Left lung (tissue), 10 donors: Measurements from ENCODE around the gene COL6A5. TPM values are rescaled to one million over a fixed set of nuclear protein-coding genes. Genes with fewer than 3 reads are reported as not detected.

ENCODE experiments used
- ATAC-seq: fragments of 200-7000 bp; cut with Tn5 transposase; one replicate; pipeline ENCODE4 v1.9.1; 2020; ENCODE audit warnings: moderate library complexity
- DNase-seq, 4 donors: peaks; one replicate each; pipeline ENCODE4 v3.0.0-alpha.2; 2013 to 2020
- H3K27ac ChIP-seq, 2 donors: fragments of 200-600 bp; sonication (generic) in 1 of 2; one replicate each; pipeline versions ENCODE4 v1.5.0 to v1.8.0; 2020 to 2021
- H3K27me3 ChIP-seq, 2 donors: fragments of 200-600 bp; sonication (generic) in 1 of 2; one replicate each; pipeline versions ENCODE4 v1.5.0 to v1.8.0; 2020 to 2021
- H3K36me3 ChIP-seq, 2 donors: fragments of 200-600 bp; sonication (generic) in 1 of 2; one replicate each; pipeline versions ENCODE4 v1.5.0 to v1.8.0; 2020 to 2021
- H3K4me1 ChIP-seq, 2 donors: fragments of 200-600 bp; one replicate each; pipeline ENCODE4 v1.8.0; 2021
- H3K4me3 ChIP-seq, 2 donors: fragments of 200-600 bp; sonication (generic) in 1 of 2; one replicate each; pipeline versions ENCODE4 v1.5.0 to v1.8.0; 2020 to 2021; ENCODE audit warnings: mild to moderate bottlenecking in 1 of 2
- H3K9me3 ChIP-seq, 2 donors: fragments of 200-600 bp; sonication (generic) in 1 of 2; one replicate each; pipeline versions ENCODE4 v1.5.0 to v1.8.0; 2020 to 2021
- CTCF ChIP-seq, 2 donors: fragments of 200-600 bp; sonication (generic) in 1 of 2; IDR thresholded peaks; one replicate each; pipeline versions ENCODE4 v1.5.0 to v1.8.0; 2021; ENCODE audit warnings: antibody characterized with exemption in 2 of 2
- intact Hi-C, 2 donors: fragments of 100-400 bp; cut with DNase I; formaldehyde crosslinking; loops; one replicate each; pipeline versions ENCODE4 v1.11.2 to v1.14.2; 2022
- polyA plus RNA-seq, 6 donors: library from polyadenylated mRNA; unstranded; fragments of 120-200 nt; gene quantifications; one replicate each; pipeline ENCODE4 v1.2.1, GENCODE V29; 2013; ENCODE audit not compliant: insufficient read length in 6 of 6
- total RNA-seq, 2 donors: library from RNA; stranded (reverse); fragmentation: NEBNext Ultra II Directional; extraction: Animal tissue kit (Norgen Biotek cat#: 25700); gene quantifications; one replicate each; pipeline ENCODE4 v1.2.1, GENCODE V29; 2021
- donor health status: DM: no; HTN: yes; CAD: no.
- donor health status: DM: no; HTN: no; CAD: no.

COL6A5 gene
- total and polyA plus RNA-seq, 8 donors: 0.93 to 7.9 (median 2.8) TPM

- no peak overlapping the region for H3K4me3 ChIP-seq
- H3K9me3 ChIP-seq: no peaks in the 10 kb centered on the region
- no peaks in the 10 kb centered on the region for H3K36me3 ChIP-seq
- no peak for DNase-seq
- TF ChIP-seq CTCF (IDR thresholded peaks at IDR 0.05): no peak
- H3K27me3 ChIP-seq: no peaks in the 10 kb centered on the region
- no peak overlapping the region for H3K27ac ChIP-seq
- intact Hi-C loops: no loop called here
- no peaks in the 10 kb centered on the region for H3K4me1 ChIP-seq
- ATAC-seq: no peak
Measured at GRCh38 chr3:130384476-130385025, 39.1 kb downstream of the COL6A5 start.

GRCh38 chr3:130386604-130387263, 41.3 kb downstream of the COL6A5 start:
- Histone ChIP-seq H3K9me3 (no peaks in the 10 kb centered on the region), H3K27ac (no peak overlapping the region), H3K4me1 (no peaks in the 10 kb centered on the region), H3K27me3 (no peaks in the 10 kb centered on the region), H3K4me3 (no peak overlapping the region), H3K36me3 (no peaks in the 10 kb centered on the region)
- no peak for TF ChIP-seq CTCF (IDR thresholded peaks at IDR 0.05)
- ATAC-seq (peak; percentile 72), DNase-seq (no peak)
- intact Hi-C loops: no loop called here

- intact Hi-C loops: no loop called here
- Histone ChIP-seq H3K9me3 (no peaks in the 10 kb centered on the region), H3K27ac (no peak overlapping the region), H3K4me3 (no peak overlapping the region), H3K27me3 (no peaks in the 10 kb centered on the region), H3K36me3 (no peaks in the 10 kb centered on the region), H3K4me1 (no peaks in the 10 kb centered on the region)
- ATAC-seq: no peak
- no peak for DNase-seq
- TF ChIP-seq CTCF (IDR thresholded peaks at IDR 0.05): no peak
Measured at GRCh38 chr3:130389743-130390478, 44.4 kb downstream of the COL6A5 start.

GRCh38 chr3:130392266-130392665, 46.8 kb downstream of the COL6A5 start:
- ATAC-seq: no peak
- no peaks in the 10 kb centered on the region for H3K36me3 ChIP-seq
- intact Hi-C loops: no loop called here

More at GRCh38 chr3:130392266-130392665, 46.8 kb downstream of the COL6A5 start:
- DNase-seq: no peak
- TF ChIP-seq CTCF (IDR thresholded peaks at IDR 0.05): no peak
- H3K4me1 ChIP-seq: no peaks in the 10 kb centered on the region
- no peak overlapping the region for H3K27ac ChIP-seq
- no peaks in the 10 kb centered on the region for H3K27me3 ChIP-seq
- no peaks in the 10 kb centered on the region for H3K9me3 ChIP-seq
- no peak overlapping the region for H3K4me3 ChIP-seq
